HepG2 (cell line): ENCODE results near the gene FECH. TPM values are rescaled to one million over a fixed set of nuclear protein-coding genes. Genes with fewer than 3 reads are reported as not detected.

Experiments used
- ATAC-seq: fragments of 200-7000 bp; cut with Tn5 transposase; 3 replicates; pipeline ENCODE4 v1.9.1; 2020; ENCODE audit warnings: mild to moderate bottlenecking, moderate library complexity
- BruUV-seq: library from RNA; stranded (reverse); fragments of 400-500 nt; replicated peaks from 2 replicates; lab custom pipeline; 2021; lab: Mats Ljungman, UMichigan
- CTCF ChIA-PET: fragments of 300-600 bp; formaldehyde crosslinking; extraction: SDS; loops from one replicate; lab custom pipeline; 2021; ENCODE audit warnings: low total read pairs, inconsistent platforms, low intra/inter-chr PET ratio; lab: Yijun Ruan, JAX
- POLR2A ChIA-PET: fragments of 350-600 bp; sonication (Branson Sonifier 250); formaldehyde crosslinking; loops from one replicate; lab custom pipeline; 2020; ENCODE audit warnings: antibody characterized with exemption, inconsistent platforms; lab: Yijun Ruan, JAX
- DNase-seq: peaks from one replicate; pipeline ENCODE4 v3.0.0-alpha.2; 2015; ENCODE audit warnings: low spot score
- FAIRE-seq: peaks from 3 replicates; lab custom pipeline; 2011; peaks lifted over from hg19 to GRCh38; lab: Jason Lieb, UNC
- H2AFZ ChIP-seq: one replicate; pipeline ENCODE4 v1.6.1; 2011; ENCODE audit warnings: low read length, inconsistent platforms
- H3K27ac ChIP-seq: fragments of 300-600 bp; 3 replicates; pipeline ENCODE4 v1.8.0; 2011; ENCODE audit warnings: mixed run types, mild to moderate bottlenecking, mixed read lengths, low read length, inconsistent platforms; ENCODE audit not compliant: insufficient read depth; ENCODE audit errors: extremely low read length
- H3K27me3 ChIP-seq, 2 experiments: fragments of 200-600 bp in 1 of 2; 2 replicates in 1 of 2; 3 replicates in 1 of 2; pipeline versions ENCODE4 v1.6.0 to v1.8.0; 2011; ENCODE audit warnings: low read length in 2 of 2, mild to moderate bottlenecking in 2 of 2, moderate library complexity in 2 of 2, inconsistent platforms in 1 of 2; ENCODE audit not compliant: insufficient read depth in 2 of 2, control insufficient read depth in 1 of 2
- H3K36me3 ChIP-seq, 2 experiments: fragments of 200-600 bp in 1 of 2; replicated peaks in 1 of 2; 2 replicates in 1 of 2; 3 replicates in 1 of 2; pipeline versions ENCODE4 v1.5.1 to v1.8.0; 2011; ENCODE audit warnings: low read length in 2 of 2, inconsistent platforms in 1 of 2; ENCODE audit not compliant: insufficient read depth in 2 of 2, control insufficient read depth in 1 of 2
- H3K4me1 ChIP-seq: 2 replicates; pipeline ENCODE4 v1.5.1; 2012; ENCODE audit warnings: low read length, inconsistent platforms; ENCODE audit not compliant: insufficient read depth
- H3K4me2 ChIP-seq: 2 replicates; pipeline ENCODE4 v1.6.0; 2011; ENCODE audit warnings: low read depth, low read length, inconsistent platforms
- H3K4me3 ChIP-seq, 3 experiments: fragments of 200-600 bp in 1 of 3; sonication (generic), shearing (Covaris generic) in 1 of 3; replicated peaks in 1 of 3; 2 replicates each; pipeline ENCODE4 v1.5.1; 2011 to 2016; ENCODE audit warnings: low read length in 3 of 3, inconsistent platforms in 2 of 3, low read depth in 2 of 3, mild to moderate bottlenecking in 2 of 3, control low read depth in 1 of 3, mixed read lengths in 1 of 3; ENCODE audit not compliant: insufficient read depth in 1 of 3
- H3K79me2 ChIP-seq: one replicate; pipeline ENCODE4 v1.6.1; 2011; ENCODE audit warnings: low read length, inconsistent platforms; ENCODE audit not compliant: insufficient read depth
- H3K9ac ChIP-seq: 2 replicates; pipeline ENCODE4 v1.6.0; 2011; ENCODE audit warnings: mild to moderate bottlenecking, low read depth, low read length, inconsistent platforms; ENCODE audit not compliant: insufficient read depth
- H3K9me3 ChIP-seq: 2 replicates; pipeline ENCODE4 v1.5.1; 2012; ENCODE audit warnings: mild to moderate bottlenecking, low read length
- H4K20me1 ChIP-seq: 2 replicates; pipeline ENCODE4 v1.6.0; 2011; ENCODE audit warnings: inconsistent platforms, mild to moderate bottlenecking, low read length, moderate library complexity; ENCODE audit not compliant: insufficient read depth
- ARHGAP35 ChIP-seq: sonication (generic); formaldehyde crosslinking; IDR thresholded peaks from 2 replicates; pipeline ENCODE4 v1.9.0; 2022; ENCODE audit warnings: mild to moderate bottlenecking, inconsistent platforms, moderate library complexity, missing genetic modification reagents, borderline replicate concordance
- ETV6 ChIP-seq: sonication (generic); formaldehyde crosslinking; conservative IDR thresholded peaks from 2 replicates; pipeline ENCODE4 v1.4.0; 2020; ENCODE audit warnings: missing genetic modification reagents
- GATAD1 ChIP-seq: IDR thresholded peaks from 2 replicates; pipeline ENCODE4 v1.6.1; 2016; ENCODE audit warnings: missing genetic modification reagents, missing compliant biosample characterization
- REL ChIP-seq: sonication (generic); formaldehyde crosslinking; conservative IDR thresholded peaks from 2 replicates; pipeline ENCODE4 v1.8.0; 2022; ENCODE audit warnings: mild to moderate bottlenecking, missing genetic modification reagents, moderate library complexity
- TBX2 ChIP-seq: sonication (generic); formaldehyde crosslinking; IDR thresholded peaks from 2 replicates; pipeline ENCODE4 v1.5.0; 2020; ENCODE audit warnings: missing genetic modification reagents, mild to moderate bottlenecking, borderline replicate concordance
- ZKSCAN1 ChIP-seq: fragments of 150-350 bp; IDR thresholded peaks from 2 replicates; pipeline ENCODE4 v1.6.1; 2014; ENCODE audit warnings: low read length
- ZNF878 ChIP-seq: sonication (generic); formaldehyde crosslinking; IDR thresholded peaks from 2 replicates; pipeline ENCODE4 v1.8.1; 2023; ENCODE audit warnings: mild to moderate bottlenecking, missing genetic modification reagents, moderate library complexity
- WGBS: methylation state at CpG from one replicate; pipeline ENCODE4 v1.1.6; 2017; ENCODE audit warnings: low lambda C conversion rate; 5-methylcytosine and 5-hydroxymethylcytosine counted together
- in situ Hi-C: cut with HindIII; loops from 2 replicates; pipeline ENCODE4 v1.10.0; 2017; ENCODE audit warnings: low pct_unique_long_range_greater_than_20kb; ENCODE audit not compliant: extremely low pct_ligation_motif_present
- intact Hi-C: fragments of 100-400 bp; cut with micrococcal nuclease; formaldehyde crosslinking; loops from one replicate; pipeline ENCODE4 v1.10.0; 2022; ENCODE audit not compliant: unreplicated experiment
- polyA plus RNA-seq, 8 experiments: library from polyadenylated mRNA; depleted of rRNA in 3 of 8; stranded (reverse) in 7 of 8; unstranded in 1 of 8; fragments of >200 nt; fragmentation: Illumina TruSeq in 4 of 8; extraction: Trizol in 4 of 8; gene quantifications; 2 replicates each; pipeline versions ENCODE4 v1.2.1 to v1.2.3, GENCODE V29; 2011 to 2016; ENCODE audit warnings: low read depth in 4 of 8, missing spikeins in 1 of 8, mixed read lengths in 1 of 8; ENCODE audit not compliant: insufficient read depth in 1 of 8
- total RNA-seq, 5 experiments: library from RNA; depleted of rRNA; stranded (reverse); fragments of >200 nt; fragmentation: Illumina TruSeq; extraction: Trizol; gene quantifications; 2 replicates each; pipeline ENCODE4 v1.2.3, GENCODE V29; 2016; ENCODE audit warnings: low read depth in 1 of 5
- TF ChIP-seq, protein P1 (sequence below): IDR thresholded peaks from 2 replicates; pipeline ENCODE4 v1.6.1; 2012; ENCODE audit warnings: low read length, improper control_type of control experiment

FECH gene
- total and polyA plus RNA-seq, 2 of the 13 experiments (the other 11 are each of a cell fraction or from before 2014, with no cell fraction given): 14.7 to 21.9 TPM

DNA sequence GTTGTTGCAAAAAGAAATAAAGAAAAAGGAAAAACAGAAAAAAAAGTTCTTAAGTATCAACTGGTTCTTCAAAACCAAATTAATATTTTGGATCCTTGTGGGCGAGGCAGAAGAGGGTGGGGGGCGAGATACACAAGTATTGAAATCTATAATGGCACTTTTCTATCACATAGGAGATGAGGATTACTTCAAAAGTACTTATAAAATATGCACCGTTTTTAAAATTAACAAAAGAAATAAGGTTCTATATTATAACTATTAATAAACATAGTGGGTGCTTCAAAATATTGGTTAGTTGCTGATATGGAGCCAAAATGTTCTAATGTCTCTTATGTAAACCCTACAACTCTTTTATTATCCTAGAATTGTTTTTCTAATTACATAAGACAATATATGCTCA is 2.1 kb downstream of the FECH start:
- H4K20me1 ChIP-seq: no peaks in the 10 kb centered on the region
- no peak overlapping the region for H2AFZ ChIP-seq
- no peaks in the 10 kb centered on the region; a peak in 1 of 5 replicates for H3K36me3 ChIP-seq
- in situ Hi-C loops (no loop called here), intact Hi-C loops (no loop called here)
- H3K4me2 ChIP-seq: 0 out of 2 replicates have a peak overlapping the region, but pooled peaks have one; percentile 91
- H3K9me3 ChIP-seq: no peaks in the 10 kb centered on the region
- H3K27ac ChIP-seq: no peak overlapping the region
- WGBS: 92% methylated on average over 3 of the region's 3 CpGs
- H3K9ac ChIP-seq: no peak overlapping the region
- H3K4me3 ChIP-seq: no peak overlapping the region
- no peak for ATAC-seq
- no peak for DNase-seq
- no peak for FAIRE-seq
- peaks cover 13% of the 10 kb centered on the region for H3K4me1 ChIP-seq
- ChIA-PET POLR2A (no interaction called here), CTCF (no interaction called here)
- no peaks in the 10 kb centered on the region for H3K27me3 ChIP-seq
- no TSS peak for BruUV-seq
- H3K79me2 ChIP-seq: no peaks in the 10 kb centered on the region
- TF ChIP-seq GATAD1 (no peak), ZKSCAN1 (no peak), TBX2 (CRISPR knock-in tag) (no peak), ZNF878 (no peak), ETV6 (CRISPR knock-in tag) (no peak), ARHGAP35 (CRISPR knock-in tag) (no peak), REL (CRISPR knock-in tag) (no peak)
- TF ChIP-seq, protein P1, sequence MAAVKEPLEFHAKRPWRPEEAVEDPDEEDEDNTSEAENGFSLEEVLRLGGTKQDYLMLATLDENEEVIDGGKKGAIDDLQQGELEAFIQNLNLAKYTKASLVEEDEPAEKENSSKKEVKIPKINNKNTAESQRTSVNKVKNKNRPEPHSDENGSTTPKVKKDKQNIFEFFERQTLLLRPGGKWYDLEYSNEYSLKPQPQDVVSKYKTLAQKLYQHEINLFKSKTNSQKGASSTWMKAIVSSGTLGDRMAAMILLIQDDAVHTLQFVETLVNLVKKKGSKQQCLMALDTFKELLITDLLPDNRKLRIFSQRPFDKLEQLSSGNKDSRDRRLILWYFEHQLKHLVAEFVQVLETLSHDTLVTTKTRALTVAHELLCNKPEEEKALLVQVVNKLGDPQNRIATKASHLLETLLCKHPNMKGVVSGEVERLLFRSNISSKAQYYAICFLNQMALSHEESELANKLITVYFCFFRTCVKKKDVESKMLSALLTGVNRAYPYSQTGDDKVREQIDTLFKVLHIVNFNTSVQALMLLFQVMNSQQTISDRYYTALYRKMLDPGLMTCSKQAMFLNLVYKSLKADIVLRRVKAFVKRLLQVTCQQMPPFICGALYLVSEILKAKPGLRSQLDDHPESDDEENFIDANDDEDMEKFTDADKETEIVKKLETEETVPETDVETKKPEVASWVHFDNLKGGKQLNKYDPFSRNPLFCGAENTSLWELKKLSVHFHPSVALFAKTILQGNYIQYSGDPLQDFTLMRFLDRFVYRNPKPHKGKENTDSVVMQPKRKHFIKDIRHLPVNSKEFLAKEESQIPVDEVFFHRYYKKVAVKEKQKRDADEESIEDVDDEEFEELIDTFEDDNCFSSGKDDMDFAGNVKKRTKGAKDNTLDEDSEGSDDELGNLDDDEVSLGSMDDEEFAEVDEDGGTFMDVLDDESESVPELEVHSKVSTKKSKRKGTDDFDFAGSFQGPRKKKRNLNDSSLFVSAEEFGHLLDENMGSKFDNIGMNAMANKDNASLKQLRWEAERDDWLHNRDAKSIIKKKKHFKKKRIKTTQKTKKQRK: no peak
